ENCODE results near the gene BUB3.

Gene BUB3

GRCh38 chr10:123144697-123145541 is 9.3 kb upstream of the BUB3 start:
- DNase-seq (ENCODE audit: low read depth, low spot score): no peak
- H3K4me3 ChIP-seq: no peak overlapping the region

GRCh38 chr10:123145542-123146012 is 8.6 kb upstream of the BUB3 start:
- TF ChIP-seq EZH2 (IDR thresholded peaks at IDR 0.05) (no peak), FOXP2 (optimal IDR thresholded peaks at IDR 0.05; ENCODE audit: control extremely low read depth, extremely low read length, insufficient read depth) (no peak), POLR2AphosphoS5 (IDR thresholded peaks at IDR 0.05; ENCODE audit: borderline replicate concordance, low read depth, low read length) (no peak)

More at GRCh38 chr10:123144697-123145541, 9.3 kb upstream of the BUB3 start:
- Histone ChIP-seq H3K27ac (no peak overlapping the region), H3K9ac (ENCODE audit: insufficient read length) (no peak overlapping the region), H3K9me3 (ENCODE audit: low read depth, low read length) (no peaks in the 10 kb centered on the region), H3K36me3 (ENCODE audit: insufficient read depth, low read length) (no peaks in the 10 kb centered on the region)
- TF ChIP-seq POLR2AphosphoS5 (IDR thresholded peaks at IDR 0.05; ENCODE audit: borderline replicate concordance, low read depth, low read length): no peak
- TF ChIP-seq FOXP2 (optimal IDR thresholded peaks at IDR 0.05; ENCODE audit: control extremely low read depth, extremely low read length, insufficient read depth): no peak
- no peak for TF ChIP-seq EZH2 (IDR thresholded peaks at IDR 0.05)

GRCh38 chr10:123146013-123146893 is 7.9 kb upstream of the BUB3 start:
- no peaks in the 10 kb centered on the region for H3K36me3 ChIP-seq (ENCODE audit: insufficient read depth, low read length)
- no peak overlapping the region for H3K9ac ChIP-seq (ENCODE audit: insufficient read length)
- no peak overlapping the region for H3K4me3 ChIP-seq
- H3K9me3 ChIP-seq (ENCODE audit: low read depth, low read length): no peaks in the 10 kb centered on the region
- DNase-seq (ENCODE audit: low read depth, low spot score): no peak
- TF ChIP-seq FOXP2 (optimal IDR thresholded peaks at IDR 0.05; ENCODE audit: control extremely low read depth, extremely low read length, insufficient read depth) (no peak), POLR2AphosphoS5 (IDR thresholded peaks at IDR 0.05; ENCODE audit: borderline replicate concordance, low read depth, low read length) (no peak)
- H3K27ac ChIP-seq: no peak overlapping the region

More at GRCh38 chr10:123145542-123146012, 8.6 kb upstream of the BUB3 start:
- no peaks in the 10 kb centered on the region for H3K9me3 ChIP-seq (ENCODE audit: low read depth, low read length)
- DNase-seq (ENCODE audit: low read depth, low spot score): no peak
- no peak overlapping the region for H3K4me3 ChIP-seq
- H3K27ac ChIP-seq: no peak overlapping the region
- no peaks in the 10 kb centered on the region for H3K36me3 ChIP-seq (ENCODE audit: insufficient read depth, low read length)
- H3K9ac ChIP-seq (ENCODE audit: insufficient read length): no peak overlapping the region

GRCh38 chr10:123146894-123147634 is 7.1 kb upstream of the BUB3 start:
- H3K4me3 ChIP-seq: no peak overlapping the region; the same call in 1 of the 2 replicates
- TF ChIP-seq FOXP2 (optimal IDR thresholded peaks at IDR 0.05; ENCODE audit: control extremely low read depth, extremely low read length, insufficient read depth) (no peak), POLR2AphosphoS5 (IDR thresholded peaks at IDR 0.05; ENCODE audit: borderline replicate concordance, low read depth, low read length) (no peak), EZH2 (IDR thresholded peaks at IDR 0.05) (no peak)
- H3K27ac ChIP-seq: no peak overlapping the region
- DNase-seq (ENCODE audit: low read depth, low spot score): no peak
- H3K36me3 ChIP-seq (ENCODE audit: insufficient read depth, low read length): no peaks in the 10 kb centered on the region
- H3K9ac ChIP-seq (ENCODE audit: insufficient read length): no peak overlapping the region
- no peaks in the 10 kb centered on the region for H3K9me3 ChIP-seq (ENCODE audit: low read depth, low read length)

- Histone ChIP-seq H3K4me3 (peak within 1 kb of the TSS; percentile 42; the same call in 1 of the 2 replicates), H3K27ac (no peak within 1 kb of the TSS), H3K36me3 (ENCODE audit: insufficient read depth, low read length) (no peaks in the 10 kb centered on the region), H3K9ac (ENCODE audit: insufficient read length) (no peak within 1 kb of the TSS), H3K9me3 (ENCODE audit: low read depth, low read length) (no peaks in the 10 kb centered on the region)
- no peak for TF ChIP-seq POLR2AphosphoS5 (IDR thresholded peaks at IDR 0.05; ENCODE audit: borderline replicate concordance, low read depth, low read length)
- TF ChIP-seq EZH2 (IDR thresholded peaks at IDR 0.05): no peak
- TF ChIP-seq FOXP2 (optimal IDR thresholded peaks at IDR 0.05; ENCODE audit: control extremely low read depth, extremely low read length, insufficient read depth): no peak
- no peak for DNase-seq (ENCODE audit: low read depth, low spot score)
Measured at GRCh38 chr10:123147635-123148413, 6.4 kb upstream of the BUB3 start, which contains the start of gene HMX2. TSS of gene HMX2 (plus strand) at chr10:123148136. CDS start at chr10:123148379, 243 bp downstream.

GRCh38 chr10:123148414-123149161 is 5.6 kb upstream of the BUB3 start:
- Histone ChIP-seq H3K9ac (ENCODE audit: insufficient read length) (no peak overlapping the region), H3K36me3 (ENCODE audit: insufficient read depth, low read length) (no peaks in the 10 kb centered on the region), H3K27ac (no peak overlapping the region), H3K9me3 (ENCODE audit: low read depth, low read length) (no peaks in the 10 kb centered on the region), H3K4me3 (peak overlapping the region; percentile 42; the same call in 1 of the 2 replicates)
- TF ChIP-seq EZH2 (IDR thresholded peaks at IDR 0.05): no peak
- TF ChIP-seq POLR2AphosphoS5 (IDR thresholded peaks at IDR 0.05; ENCODE audit: borderline replicate concordance, low read depth, low read length): no peak
- no peak for TF ChIP-seq FOXP2 (optimal IDR thresholded peaks at IDR 0.05; ENCODE audit: control extremely low read depth, extremely low read length, insufficient read depth)
- no peak for DNase-seq (ENCODE audit: low read depth, low spot score)
